Measurements from ENCODE around the gene SLC6A16.

- TF ChIP-seq POLR2A (IDR thresholded peaks at IDR 0.05) (peak in 1 of 2 donors; percentile 44), CTCF (IDR thresholded peaks at IDR 0.05) (no peak), EP300 (IDR thresholded peaks at IDR 0.05) (no peak), POLR2AphosphoS5 (IDR thresholded peaks at IDR 0.05) (peak in 1 of 3 donors; percentile 18)
These were observed 38.5 kb upstream of the SLC6A16 start, which contains the start of gene DKKL1 for GRCh38 chr19:49363268-49364082.
